Cerebellar nuclear complex (tissue), 1 donor: ENCODE measurements around the gene THAP4.

Experiments
- DNase-seq, 2 experiments: peaks; one replicate each; lab custom pipeline; 2025; lab: John Stamatoyannopoulos, UW

THAP4 gene, protein sequence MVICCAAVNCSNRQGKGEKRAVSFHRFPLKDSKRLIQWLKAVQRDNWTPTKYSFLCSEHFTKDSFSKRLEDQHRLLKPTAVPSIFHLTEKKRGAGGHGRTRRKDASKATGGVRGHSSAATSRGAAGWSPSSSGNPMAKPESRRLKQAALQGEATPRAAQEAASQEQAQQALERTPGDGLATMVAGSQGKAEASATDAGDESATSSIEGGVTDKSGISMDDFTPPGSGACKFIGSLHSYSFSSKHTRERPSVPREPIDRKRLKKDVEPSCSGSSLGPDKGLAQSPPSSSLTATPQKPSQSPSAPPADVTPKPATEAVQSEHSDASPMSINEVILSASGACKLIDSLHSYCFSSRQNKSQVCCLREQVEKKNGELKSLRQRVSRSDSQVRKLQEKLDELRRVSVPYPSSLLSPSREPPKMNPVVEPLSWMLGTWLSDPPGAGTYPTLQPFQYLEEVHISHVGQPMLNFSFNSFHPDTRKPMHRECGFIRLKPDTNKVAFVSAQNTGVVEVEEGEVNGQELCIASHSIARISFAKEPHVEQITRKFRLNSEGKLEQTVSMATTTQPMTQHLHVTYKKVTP

DNA sequence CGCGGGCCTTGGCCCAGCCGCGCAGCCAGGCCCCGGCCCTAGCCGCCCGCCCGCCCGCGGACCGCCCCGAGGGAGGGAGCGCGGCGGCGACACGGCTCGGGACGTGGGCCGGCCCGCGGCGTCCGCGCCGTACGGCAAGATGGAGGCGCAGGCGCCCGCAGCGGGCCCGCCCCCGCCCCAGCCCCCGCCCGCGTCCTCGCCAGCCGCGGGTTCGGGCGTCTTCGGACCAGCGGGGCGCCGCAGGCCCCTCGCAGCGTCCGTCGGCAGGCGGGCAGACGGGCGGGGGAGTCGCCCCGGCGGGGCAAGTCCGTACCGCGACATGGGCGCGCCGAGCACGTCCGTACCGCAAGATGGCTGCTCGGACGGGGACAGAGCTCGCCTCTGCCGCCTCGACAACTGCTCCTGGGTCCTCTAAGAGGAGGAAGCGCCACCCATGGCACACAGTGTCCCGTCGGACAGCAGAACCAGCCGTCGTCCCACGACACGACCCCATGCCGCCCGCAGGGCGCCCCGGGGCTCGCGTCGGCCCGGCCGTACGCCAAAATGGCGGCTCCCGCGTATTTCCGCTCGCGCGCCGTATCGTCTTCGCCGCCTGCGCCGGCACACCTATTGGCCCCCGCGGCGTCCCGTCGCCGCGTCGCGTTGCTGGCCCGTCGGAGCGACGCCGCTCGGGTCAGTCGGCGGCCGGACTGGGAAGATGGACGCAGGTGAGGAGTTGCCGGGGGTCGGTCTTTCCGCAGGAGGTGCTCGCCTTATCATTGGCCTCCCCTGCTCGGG is at the start of gene THAP4, which contains the start of gene ATG4B:
Gene THAP4 (minus strand): TSS at position 141 of the 777 bp plus-strand sequence. CDS start 141 bp downstream, outside the sequence.
Gene ATG4B (plus strand): TSS at position 676 of the 777 bp plus-strand sequence. CDS start 22 bp downstream, at position 698.
- DNase-seq, result peak in 1 of 2 experiments; percentile 9

DNA sequence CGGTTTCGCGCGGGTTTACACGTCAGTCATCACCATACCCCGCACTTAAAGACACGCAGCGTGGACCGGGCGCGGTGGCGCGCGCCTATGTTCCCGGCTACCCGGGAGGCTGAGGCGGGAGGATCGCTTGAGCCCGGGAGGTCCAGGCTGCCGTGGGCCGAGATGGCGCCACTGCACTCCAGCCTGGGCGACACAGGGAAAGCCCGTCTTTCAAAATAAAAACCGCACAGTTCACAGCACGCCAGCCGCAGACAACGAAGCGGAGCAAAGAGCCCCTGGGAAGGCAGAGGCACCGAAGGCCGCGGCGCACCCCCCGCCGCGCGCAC is 49.3 kb upstream of the THAP4 start:
- DNase-seq, result no peak

DNA sequence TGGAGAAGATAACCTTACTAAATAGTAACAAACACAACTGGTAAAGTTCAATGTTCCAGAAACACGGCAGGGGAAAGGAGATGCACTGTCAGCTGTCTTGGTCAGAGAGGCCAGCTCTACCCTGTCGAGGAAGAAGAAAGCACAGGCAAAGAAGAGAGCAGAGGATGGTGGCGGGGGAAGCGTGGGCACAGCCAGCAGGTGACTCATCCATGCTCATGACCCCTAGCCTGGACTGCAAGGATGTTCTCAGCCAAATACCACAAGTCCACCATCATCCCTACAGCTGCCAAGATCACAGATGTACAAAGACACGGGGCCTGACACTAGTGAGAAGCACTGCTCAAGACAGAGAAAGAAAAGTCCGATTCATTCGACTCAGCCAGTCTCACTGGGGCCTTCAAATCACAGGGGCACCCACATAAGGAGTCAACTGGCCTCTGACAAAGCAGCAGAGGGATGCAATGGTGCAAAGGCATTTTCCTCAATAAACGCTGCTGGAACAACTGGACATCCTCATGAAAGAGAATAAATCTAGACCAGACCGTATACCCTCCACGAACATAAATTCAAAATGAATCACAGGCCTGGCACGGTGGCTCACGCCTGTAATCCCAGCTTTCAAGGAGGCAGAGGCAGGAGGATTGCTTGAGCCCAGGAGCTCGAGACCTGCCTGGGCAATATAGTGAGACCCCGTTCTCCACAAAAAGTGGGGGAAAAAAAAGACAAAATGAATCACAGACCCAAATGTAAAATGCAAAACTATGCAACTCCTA is 44.1 kb upstream of the THAP4 start:
- no peak for DNase-seq

DNA sequence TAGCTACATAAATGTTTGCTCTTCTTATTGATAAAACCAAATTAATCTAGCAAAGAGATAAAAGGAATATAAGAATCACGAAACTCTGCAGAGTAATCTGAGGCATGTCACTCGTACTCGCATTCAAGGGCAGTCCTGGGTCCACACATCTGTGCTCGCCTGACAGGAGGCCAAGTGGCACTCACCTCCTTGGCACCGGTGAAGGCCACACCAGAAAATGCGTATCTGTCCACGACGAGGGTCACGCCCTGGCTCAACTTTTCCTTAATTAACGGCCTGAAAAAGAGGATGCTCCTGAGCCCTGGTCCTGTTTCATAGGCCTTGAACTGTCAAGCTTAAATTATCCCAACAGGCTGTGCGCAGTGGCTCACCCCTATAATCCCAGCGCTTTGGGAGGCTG is 43.1 kb upstream of the THAP4 start:
- no peak for DNase-seq

DNA sequence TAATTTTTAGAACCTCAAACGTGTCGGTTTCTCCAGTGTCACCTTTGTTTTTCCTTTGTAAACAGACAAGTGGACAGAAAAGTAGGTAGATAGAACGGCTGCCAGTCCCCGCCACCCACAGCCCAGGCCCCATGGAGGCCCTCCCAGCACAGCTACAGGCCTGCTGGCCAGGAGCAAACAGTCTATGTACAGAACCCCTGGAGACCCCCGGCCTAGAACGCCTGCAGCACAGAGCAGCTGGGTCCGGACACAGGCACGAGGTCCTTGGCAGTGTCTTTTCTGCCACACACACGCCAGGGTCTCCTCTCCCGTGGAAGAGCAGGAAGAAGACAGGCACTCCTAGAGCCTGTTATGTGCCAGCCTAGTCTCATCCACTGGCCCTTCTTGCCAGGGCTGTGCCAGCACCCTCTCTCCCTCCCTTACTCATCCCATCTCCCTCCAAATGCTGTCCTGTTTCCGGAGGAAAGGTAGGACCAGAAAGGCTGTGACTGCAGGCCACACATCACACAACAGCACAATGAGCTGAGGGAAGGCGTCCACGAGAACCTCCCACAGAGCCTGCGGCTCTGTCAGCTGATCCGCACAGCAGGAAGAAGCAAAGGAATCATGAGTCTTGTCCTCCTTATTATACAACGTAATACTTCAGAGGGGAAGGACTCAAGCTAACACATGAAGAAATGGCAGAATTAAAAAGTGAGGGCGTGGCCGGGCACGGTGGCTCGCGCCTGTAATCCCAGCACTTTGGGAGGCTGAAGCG is 42.0 kb upstream of the THAP4 start:
- DNase-seq, result no peak

DNA sequence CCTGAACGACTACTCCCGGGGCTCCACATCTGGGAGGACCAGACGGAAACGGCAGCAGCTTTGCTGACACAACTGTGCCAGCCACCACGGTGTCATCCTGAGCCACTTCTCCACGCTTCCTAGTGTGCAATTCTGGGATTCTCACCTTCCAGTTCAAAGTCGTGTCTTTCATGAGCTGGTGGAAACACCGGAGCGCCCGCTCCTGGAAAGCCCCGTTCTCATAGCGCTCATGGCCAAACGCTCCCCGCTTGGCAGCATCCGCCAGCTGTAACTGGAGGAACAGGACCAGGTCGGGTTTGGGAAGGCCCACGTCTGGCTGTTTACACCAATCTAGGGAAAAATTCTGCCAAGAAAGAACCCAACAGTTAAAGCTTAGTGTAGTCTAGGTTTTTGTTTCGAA is 41.3 kb upstream of the THAP4 start:
- no peak for DNase-seq

DNA sequence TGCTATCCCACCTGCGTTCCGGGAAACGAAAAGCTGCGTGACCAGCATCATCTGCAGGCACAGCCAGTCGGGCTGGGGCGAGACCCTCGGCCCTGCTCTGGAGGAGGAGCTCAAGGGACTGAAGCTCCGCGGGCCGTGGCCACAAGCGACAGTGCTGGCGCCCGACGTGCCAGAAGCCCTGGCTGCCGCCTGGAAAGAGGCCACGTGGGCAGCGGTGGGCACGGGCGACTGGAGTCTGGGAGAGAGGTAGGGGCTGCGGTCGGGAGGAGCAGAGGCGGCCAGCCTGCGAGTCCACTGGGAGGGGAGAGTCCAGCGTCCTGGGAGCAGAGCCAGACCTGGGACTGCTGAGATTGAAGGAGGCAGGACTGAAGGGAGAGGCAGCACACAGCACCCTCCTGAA is 40.4 kb upstream of the THAP4 start:
- no peak for DNase-seq

DNA sequence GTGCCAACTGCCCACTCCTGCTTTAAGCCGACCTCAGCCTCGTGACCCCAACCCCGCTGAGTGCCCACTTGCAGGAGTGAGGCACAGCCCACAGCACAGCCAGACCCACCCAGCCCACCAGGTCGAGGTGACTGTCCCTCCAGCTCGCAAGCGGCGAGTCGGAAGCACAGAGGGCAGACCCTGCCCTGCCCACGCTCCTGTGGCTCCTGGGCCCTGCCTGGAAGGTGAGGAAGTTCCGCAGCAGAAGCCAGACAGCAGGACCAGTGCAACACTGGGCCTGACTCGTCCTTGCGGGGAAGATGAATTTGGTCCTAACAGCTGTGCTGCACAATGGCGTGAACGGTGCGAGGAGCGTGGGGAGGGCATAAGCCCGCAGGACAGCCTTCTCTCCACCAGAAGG is 39.7 kb upstream of the THAP4 start:
- DNase-seq, result no peak

DNA sequence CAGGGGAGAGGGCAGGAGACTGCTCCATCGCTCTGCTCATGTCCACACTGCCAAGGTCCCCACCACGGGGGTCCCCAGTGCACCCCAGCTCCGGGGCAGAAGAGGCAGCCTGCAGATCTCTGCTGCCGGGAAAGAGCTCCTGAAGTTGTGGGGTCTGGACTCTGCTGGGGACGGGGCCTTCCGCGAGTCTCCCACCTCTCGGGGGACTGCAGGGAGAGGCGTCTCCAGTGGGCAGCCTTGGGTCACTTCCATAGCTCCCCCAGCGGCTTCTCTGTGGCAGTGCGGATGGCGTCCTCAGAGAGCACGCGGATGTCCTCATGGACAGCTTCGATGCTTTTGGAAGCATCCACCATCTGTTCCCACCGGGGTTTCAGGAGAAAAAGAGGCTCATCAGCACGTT is 38.9 kb upstream of the THAP4 start:
- DNase-seq, result no peak

DNA sequence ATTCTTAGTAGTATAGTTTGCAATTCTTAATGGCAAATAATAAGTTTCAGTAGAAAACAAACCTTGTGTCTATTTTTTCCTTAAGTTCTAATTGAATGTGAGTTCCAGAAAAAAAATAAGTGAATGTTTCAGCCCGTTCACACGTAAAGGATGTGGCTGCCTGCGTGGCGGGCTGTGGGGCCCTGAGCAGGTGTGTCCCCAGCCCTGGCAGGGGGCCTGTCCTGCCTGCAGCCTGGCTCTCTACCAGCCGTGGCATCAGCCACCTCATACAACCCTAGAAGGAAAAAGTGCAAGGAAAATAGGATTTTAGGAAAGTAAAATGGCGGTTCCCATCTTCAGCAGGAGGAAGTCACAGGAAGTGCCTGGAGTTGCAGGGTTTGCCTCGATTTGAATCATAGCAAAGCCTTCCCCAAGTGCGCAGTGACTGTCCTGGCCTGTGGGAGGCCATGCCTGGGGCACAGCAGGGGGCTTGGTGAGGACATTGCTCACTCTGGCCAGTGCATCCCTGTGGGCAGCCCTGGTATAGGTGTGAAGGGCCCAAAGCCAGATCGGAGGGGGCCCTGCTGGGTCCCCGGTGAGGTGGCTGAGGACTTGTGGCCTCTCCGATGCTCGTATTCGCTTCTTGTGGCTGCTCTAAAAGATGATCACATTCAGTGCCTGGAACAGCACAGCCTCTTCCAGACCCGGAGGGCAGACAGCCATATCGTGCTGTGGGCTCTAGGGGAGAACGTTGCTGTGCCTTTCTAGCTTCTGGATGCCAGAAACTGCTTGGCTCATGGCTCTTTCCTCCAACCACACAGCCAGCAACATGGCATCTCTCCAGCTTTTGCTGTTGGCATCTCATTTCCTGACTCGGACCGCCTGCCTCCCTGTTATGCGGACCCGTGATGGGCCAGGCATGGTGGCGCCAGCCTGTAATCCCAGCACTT is 37.1 kb upstream of the THAP4 start:
- peak in 1 of 2 experiments; percentile 55 for DNase-seq

DNA sequence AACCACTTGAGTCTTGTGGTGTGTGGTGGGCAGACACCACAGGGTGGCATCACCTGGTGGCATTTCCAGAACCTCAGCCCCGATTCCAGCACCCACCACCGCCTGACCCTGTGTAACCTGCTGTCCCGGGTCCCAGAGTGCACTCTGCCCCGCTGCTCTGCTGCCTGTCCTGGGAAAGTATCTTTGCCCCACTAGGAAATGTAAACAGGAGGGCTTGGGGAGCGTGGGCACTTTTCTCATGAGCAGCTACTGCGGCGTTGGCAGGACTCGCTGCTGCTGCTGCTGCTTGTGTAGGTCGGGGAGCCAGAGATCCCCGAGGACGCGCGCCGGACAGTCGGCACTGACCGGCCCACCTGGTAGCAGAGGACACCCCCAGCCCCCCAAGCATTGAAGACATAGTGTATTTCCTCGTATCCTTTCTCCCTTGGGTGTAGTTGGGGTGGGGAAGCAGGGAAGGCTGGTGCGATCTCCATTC is 36.3 kb upstream of the THAP4 start:
- no peak for DNase-seq

DNA sequence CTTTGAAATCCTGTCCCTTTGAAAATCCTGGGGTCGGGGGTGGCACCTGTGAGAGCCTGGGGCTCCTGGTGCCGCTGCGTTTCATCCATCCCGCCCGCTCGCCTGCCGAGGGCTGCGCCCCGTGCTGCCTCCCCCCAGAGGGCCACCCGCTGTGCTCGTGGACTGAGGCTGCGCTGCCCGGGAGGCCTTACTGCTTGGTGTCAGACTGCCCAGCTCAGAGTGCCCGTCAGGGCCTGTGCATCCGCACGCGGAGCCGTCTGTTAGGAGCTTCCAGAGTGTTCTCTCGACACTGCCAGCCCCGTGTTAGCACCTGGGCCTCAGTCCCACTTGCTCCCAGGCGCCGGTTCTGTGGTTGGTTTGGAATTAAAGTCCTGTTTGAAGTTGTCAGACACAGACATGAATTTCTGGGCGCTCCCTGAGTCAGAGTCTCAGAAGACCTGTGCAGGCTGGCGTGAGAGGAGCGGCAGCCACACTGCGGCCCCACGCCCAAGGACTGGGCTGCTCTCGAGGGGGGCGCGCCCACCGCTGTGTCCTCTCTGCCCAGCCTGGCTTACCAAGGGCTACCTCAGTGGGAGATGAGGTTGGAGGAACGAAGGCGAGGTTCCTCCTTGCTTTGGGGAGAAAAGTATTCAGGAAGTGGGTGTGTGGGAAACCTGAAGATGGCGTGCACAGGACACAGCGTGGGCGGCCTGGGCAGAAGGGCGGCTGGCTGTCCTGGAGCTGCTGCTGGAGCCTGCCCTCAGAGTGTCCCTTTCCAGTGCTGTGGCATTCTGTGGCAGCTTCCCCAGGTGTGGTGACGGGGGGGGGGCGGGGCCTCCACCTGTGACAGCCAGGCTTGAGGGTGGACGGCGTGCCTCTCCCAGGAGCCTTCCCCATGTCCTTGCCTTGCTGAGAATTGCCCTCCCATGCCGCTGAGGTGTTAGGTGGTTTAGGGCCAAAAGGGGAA is 35.6 kb upstream of the THAP4 start:
- DNase-seq, result no peak

DNA sequence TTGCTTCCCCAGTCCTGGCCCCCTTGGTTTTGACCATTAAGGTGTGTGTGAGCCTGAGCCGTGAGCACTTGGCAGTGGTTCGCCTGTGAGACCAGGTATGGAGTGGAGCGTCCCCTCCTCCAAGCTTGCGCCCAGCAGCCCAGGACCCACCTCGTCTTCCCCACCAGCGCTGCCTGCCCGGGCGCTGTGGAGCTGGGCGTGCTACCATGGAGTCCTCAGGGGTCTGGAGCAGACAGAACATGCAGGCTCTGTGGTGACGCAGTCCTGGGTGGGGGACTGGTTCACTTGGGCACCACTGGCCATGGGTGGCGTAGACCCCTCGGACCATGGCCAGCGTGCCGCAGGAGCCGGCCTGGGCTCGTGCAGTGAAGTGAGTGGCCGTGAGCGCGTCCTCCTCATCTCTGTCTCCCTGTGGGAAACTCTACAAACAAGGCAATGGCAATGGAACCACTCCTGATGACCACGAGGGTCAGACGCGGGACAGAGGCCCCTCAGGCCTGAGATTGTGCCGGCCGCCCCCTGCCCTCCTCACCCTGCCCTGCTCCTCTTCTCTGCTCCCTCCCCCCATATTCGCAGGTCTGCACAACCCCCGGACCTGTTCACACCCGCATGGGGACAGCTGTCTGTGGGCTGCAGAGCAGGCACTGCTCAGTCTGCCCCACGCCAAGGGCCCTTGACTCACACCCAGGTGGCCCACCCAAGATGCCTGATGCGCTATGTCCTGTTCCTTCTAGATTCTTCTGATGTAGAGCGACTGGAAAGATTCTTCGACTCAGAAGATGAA is 34.7 kb upstream of the THAP4 start:
- no peak for DNase-seq

DNA sequence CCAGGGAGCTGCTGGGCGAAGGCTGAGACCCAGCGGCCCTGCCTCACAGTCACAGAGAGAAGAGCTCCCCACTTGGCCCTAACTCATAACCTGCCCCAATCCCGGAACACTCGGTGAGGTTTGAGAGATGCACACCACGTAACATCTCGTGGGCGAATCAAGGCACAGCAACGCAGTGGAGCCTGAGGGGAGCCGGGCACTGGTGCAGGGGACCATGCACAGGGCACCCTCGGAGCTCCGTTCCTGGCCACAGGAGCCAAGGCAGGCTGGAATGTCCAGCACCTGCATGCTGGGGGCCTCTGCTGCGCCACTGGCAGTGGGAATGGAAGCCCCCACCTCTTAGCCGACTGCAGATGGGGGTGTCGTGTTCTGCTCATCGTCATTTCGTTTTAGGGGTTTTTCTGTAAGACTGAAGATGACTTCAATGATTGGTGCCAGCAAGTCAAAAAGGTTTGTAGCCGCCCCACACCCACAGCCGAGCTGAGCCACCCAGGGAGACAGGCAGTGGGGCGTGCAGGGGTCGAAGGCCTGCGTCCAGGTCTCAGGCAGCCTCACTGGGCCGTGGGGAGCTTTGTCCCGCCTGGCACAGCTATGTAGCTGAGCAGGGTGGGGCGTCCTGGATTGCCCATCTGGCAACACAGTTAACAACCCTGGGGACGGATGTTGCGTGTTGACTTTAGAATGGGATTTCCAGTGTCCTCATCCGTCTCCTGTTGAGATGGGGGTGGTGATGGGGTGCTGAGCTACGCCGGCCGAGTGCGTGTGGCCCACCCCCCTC is 33.6 kb upstream of the THAP4 start:
- DNase-seq, result no peak

DNA sequence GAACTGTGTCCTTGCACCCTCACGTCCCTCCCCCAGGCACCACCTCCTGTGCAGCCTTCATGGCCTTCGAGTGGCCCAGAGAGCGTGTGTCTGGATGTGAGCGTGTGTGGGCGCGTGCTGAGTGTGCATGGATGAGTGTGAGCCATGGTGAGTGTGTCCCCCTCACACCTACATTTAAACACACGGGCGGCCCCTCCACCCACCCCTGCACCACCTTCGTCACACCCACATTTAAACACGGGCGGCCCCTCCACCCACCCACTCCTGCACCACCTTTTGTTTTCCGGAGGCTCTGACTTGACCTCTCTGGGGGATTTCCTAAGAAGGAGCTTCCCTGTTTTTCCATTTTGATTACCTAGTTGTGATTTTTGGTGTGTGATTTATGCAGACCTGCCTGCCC is 31.9 kb upstream of the THAP4 start:
- DNase-seq, result no peak

DNA sequence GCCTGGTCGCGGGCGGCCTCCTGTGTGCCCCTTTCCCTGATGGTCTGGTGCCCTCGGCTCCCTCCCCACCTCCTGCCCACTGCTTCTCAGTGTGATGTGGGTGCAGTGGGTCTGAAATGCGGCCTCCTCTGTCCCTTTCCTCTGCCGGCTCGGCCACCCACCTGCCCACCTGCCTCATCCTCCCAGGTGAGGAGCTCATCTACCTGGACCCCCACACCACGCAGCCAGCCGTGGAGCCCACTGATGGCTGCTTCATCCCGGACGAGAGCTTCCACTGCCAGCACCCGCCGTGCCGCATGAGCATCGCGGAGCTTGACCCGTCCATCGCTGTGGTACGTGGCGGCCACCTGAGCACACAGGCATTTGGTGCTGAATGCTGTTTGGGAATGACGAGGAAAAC is 31.4 kb upstream of the THAP4 start:
- DNase-seq, result no peak

DNA sequence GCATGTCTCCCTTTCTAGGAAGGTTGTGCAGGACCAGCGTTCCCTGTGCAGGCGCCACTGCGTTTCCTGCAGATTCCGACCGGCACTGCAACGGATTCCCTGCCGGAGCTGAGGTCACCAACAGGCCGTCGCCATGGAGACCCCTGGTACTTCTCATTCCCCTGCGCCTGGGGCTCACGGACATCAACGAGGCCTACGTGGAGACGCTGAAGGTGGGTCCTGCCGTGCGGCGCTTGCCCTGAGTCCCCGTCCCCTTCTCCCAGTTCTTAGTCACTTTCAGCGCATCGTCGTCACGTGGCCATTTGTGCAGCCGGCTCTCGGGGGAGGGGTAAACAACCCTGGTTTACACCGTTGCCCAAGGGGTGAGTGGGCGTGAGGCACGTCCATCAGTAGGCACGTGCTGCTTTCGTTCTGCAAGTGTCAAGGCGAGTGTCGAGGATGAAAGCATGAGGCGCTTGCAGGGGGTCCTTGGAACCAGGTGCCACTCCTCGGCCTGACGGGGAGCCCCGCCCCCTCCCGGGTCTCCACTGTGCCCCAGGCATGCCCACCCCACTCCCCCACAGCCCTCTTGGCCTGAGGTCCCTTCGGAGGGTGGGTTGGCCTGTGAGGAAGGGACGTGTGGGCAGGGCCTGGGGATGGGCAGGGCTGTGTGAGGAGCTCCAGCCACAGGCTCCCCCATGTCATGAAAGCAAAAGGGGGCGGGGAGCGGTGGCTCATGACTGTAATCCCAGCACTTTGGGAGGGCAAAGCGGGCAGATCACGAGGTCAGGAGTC is 29.9 kb upstream of the THAP4 start:
- DNase-seq, result no peak
